Measurements from ENCODE around the gene IGF1R.
A peak's percentile ranks its signal among the peaks of the same experiment; 100 is the strongest.

Gene IGF1R

GRCh38 chr15:98943051-98943508 lies 294.7 kb downstream of the IGF1R start:
- DNase-seq (ENCODE audit: low spot score) = no peak

GRCh38 chr15:98943601-98944151 lies 295.3 kb downstream of the IGF1R start:
- DNase-seq (ENCODE audit: low spot score) = peak; percentile 28

- no peak for DNase-seq (ENCODE audit: low spot score)
Observed at GRCh38 chr15:98946301-98947255, 298.2 kb downstream of the IGF1R start.

GRCh38 chr15:98948456-98948855 lies 300.1 kb downstream of the IGF1R start:
- no peak for DNase-seq (ENCODE audit: low spot score)

GRCh38 chr15:98948941-98949340 lies 300.6 kb downstream of the IGF1R start:
- DNase-seq (ENCODE audit: low spot score) = no peak

- DNase-seq (ENCODE audit: low spot score) = no peak
Observed at GRCh38 chr15:98949624-98950023, 301.3 kb downstream of the IGF1R start.

GRCh38 chr15:98950248-98950647 lies 301.9 kb downstream of the IGF1R start:
- no peak for DNase-seq (ENCODE audit: low spot score)

GRCh38 chr15:98951004-98951403 lies 302.7 kb downstream of the IGF1R start:
- DNase-seq (ENCODE audit: low spot score) = no peak

- peak; percentile 49 for DNase-seq (ENCODE audit: low spot score)
Observed at GRCh38 chr15:98951493-98952320, 303.4 kb downstream of the IGF1R start.

- DNase-seq (ENCODE audit: low spot score) = no peak
Observed at GRCh38 chr15:98952381-98952803, 304.1 kb downstream of the IGF1R start.

GRCh38 chr15:98953000-98953787 lies 304.9 kb downstream of the IGF1R start:
- DNase-seq (ENCODE audit: low spot score) = no peak

- DNase-seq (ENCODE audit: low spot score) = no peak
Observed at GRCh38 chr15:98953968-98954367, 305.6 kb downstream of the IGF1R start.

GRCh38 chr15:98954411-98954810 lies 306.1 kb downstream of the IGF1R start:
- peak; percentile 45 for DNase-seq (ENCODE audit: low spot score)

GRCh38 chr15:98955331-98955730 lies 307.0 kb downstream of the IGF1R start:
- no peak for DNase-seq (ENCODE audit: low spot score)

GRCh38 chr15:98955961-98956723 lies 307.8 kb downstream of the IGF1R start:
- DNase-seq (ENCODE audit: low spot score) = no peak

- no peak for DNase-seq (ENCODE audit: low spot score)
Observed at GRCh38 chr15:98956796-98957553, 308.6 kb downstream of the IGF1R start.

GRCh38 chr15:98957655-98958054 lies 309.3 kb downstream of the IGF1R start:
- DNase-seq (ENCODE audit: low spot score) = no peak

- no peak for DNase-seq (ENCODE audit: low spot score)
Observed at GRCh38 chr15:98958076-98958475, 309.7 kb downstream of the IGF1R start.

- no peak for DNase-seq (ENCODE audit: low spot score)
Observed at GRCh38 chr15:98958918-98959639, 310.7 kb downstream of the IGF1R start.
